OCI-LY1 (cell line): ENCODE measurements around the gene MAP3K7.
A peak's percentile ranks its signal among the peaks of the same experiment; 100 is the strongest.

Experiments
- H2AFZ ChIP-seq: fragments of 200-600 bp; sonication (generic), shearing (Covaris generic); 2 replicates; pipeline ENCODE4 v1.6.0; 2014; ENCODE audit warnings: antibody characterized with exemption, mild to moderate bottlenecking, low read length
- H3F3A ChIP-seq: fragments of 200-600 bp; sonication (generic), shearing (Covaris generic); 2 replicates; pipeline ENCODE4 v1.6.0; 2014; ENCODE audit warnings: mild to moderate bottlenecking, antibody characterized with exemption, low read length, moderate library complexity; ENCODE audit not compliant: insufficient read depth
- H3K27ac ChIP-seq: fragments of 200-600 bp; sonication (generic); 2 replicates; pipeline ENCODE4 v1.5.1; 2014; ENCODE audit warnings: low read length, mixed run types, mild to moderate bottlenecking, low read depth; ENCODE audit not compliant: poor library complexity, severe bottlenecking
- H3K27me3 ChIP-seq: fragments of 200-600 bp; sonication (generic); 2 replicates; pipeline ENCODE4 v1.6.0; 2014; ENCODE audit warnings: antibody characterized with exemption, mild to moderate bottlenecking, low read length, moderate library complexity; ENCODE audit not compliant: insufficient read depth
- H3K36me3 ChIP-seq: fragments of 200-600 bp; sonication (generic); 2 replicates; pipeline ENCODE4 v1.6.1; 2014; ENCODE audit warnings: mild to moderate bottlenecking, antibody characterized with exemption, low read length, moderate library complexity, mixed read lengths; ENCODE audit not compliant: insufficient read depth
- H3K4me1 ChIP-seq: fragments of 200-600 bp; sonication (generic); 2 replicates; pipeline ENCODE4 v1.5.1; 2014; ENCODE audit warnings: mild to moderate bottlenecking, low read length, moderate library complexity; ENCODE audit not compliant: insufficient read depth, severe bottlenecking
- H3K4me2 ChIP-seq: fragments of 200-600 bp; sonication (generic), shearing (Covaris generic); 2 replicates; pipeline ENCODE4 v1.6.1; 2014; ENCODE audit warnings: low read length
- H3K4me3 ChIP-seq: fragments of 200-600 bp; sonication (generic); 2 replicates; pipeline ENCODE4 v1.5.1; 2014; ENCODE audit warnings: low read length, low read depth, mild to moderate bottlenecking, mixed read lengths; ENCODE audit not compliant: poor library complexity, severe bottlenecking
- H3K79me2 ChIP-seq: fragments of 200-600 bp; shearing (Covaris generic); 2 replicates; pipeline ENCODE4 v1.6.1; 2016; ENCODE audit warnings: mixed run types, low read length, mixed read lengths; ENCODE audit not compliant: insufficient read depth
- H3K9ac ChIP-seq: fragments of 200-600 bp; sonication (generic), shearing (Covaris generic); 2 replicates; pipeline ENCODE4 v1.6.1; 2014; ENCODE audit warnings: mild to moderate bottlenecking, low read length, mixed read lengths
- H3K9me2 ChIP-seq: fragments of 200-600 bp; sonication (generic), shearing (Covaris generic); 2 replicates; pipeline ENCODE4 v1.6.1; 2014; ENCODE audit warnings: low read depth, mild to moderate bottlenecking, low read length, mixed read lengths
- H3K9me3 ChIP-seq: fragments of 200-600 bp; shearing (Covaris generic); 2 replicates; pipeline ENCODE4 v1.6.1; 2014; ENCODE audit warnings: low read length, mixed read lengths
- H4K20me1 ChIP-seq: fragments of 200-600 bp; sonication (generic), shearing (Covaris generic); 2 replicates; pipeline ENCODE4 v1.6.0; 2016; ENCODE audit warnings: mild to moderate bottlenecking, low read length; ENCODE audit not compliant: insufficient read depth
- EZH2 ChIP-seq: fragments of 200-600 bp; sonication (generic), shearing (Covaris generic); IDR thresholded peaks from 2 replicates; pipeline ENCODE4 v1.8.0; 2017; ENCODE audit warnings: borderline replicate concordance, mixed run types, mild to moderate bottlenecking, antibody characterized with exemption, low read length, moderate library complexity, mixed read lengths
- TF ChIP-seq, protein P1 (sequence below): fragments of 200-600 bp; sonication (generic), shearing (Covaris generic); IDR thresholded peaks from 2 replicates; pipeline ENCODE4 v1.5.1; 2017; ENCODE audit warnings: mild to moderate bottlenecking, antibody characterized with exemption, low read length, moderate library complexity, mixed read lengths

MAP3K7 gene

DNA sequence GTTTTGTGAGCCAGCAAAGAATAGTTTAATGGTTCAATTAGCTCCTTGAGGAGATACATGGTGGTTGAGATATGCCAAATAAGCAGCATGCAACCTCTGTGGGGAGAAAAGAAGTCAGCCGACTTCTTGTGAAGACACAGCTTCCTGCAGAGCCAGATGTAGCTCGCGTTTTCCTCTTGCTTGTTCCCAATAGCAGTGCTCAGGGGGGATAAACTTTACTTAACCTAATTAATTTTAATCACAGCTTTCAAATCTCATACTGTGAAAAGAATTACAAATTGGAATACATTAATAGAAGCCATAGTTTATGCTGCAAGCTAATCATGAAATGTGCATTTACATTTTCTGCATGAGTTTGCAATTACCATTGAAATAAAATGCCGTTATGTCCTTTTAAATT lies 106.2 kb downstream of the MAP3K7 start:
- H3K4me1 ChIP-seq: peaks cover 36% of the 10 kb centered on the region
- no peak overlapping the region for H3K4me2 ChIP-seq
- no peak overlapping the region for H3K9ac ChIP-seq
- H3K36me3 ChIP-seq: no peaks in the 10 kb centered on the region
- no peak overlapping the region for H3K27ac ChIP-seq
- TF ChIP-seq, protein P1, sequence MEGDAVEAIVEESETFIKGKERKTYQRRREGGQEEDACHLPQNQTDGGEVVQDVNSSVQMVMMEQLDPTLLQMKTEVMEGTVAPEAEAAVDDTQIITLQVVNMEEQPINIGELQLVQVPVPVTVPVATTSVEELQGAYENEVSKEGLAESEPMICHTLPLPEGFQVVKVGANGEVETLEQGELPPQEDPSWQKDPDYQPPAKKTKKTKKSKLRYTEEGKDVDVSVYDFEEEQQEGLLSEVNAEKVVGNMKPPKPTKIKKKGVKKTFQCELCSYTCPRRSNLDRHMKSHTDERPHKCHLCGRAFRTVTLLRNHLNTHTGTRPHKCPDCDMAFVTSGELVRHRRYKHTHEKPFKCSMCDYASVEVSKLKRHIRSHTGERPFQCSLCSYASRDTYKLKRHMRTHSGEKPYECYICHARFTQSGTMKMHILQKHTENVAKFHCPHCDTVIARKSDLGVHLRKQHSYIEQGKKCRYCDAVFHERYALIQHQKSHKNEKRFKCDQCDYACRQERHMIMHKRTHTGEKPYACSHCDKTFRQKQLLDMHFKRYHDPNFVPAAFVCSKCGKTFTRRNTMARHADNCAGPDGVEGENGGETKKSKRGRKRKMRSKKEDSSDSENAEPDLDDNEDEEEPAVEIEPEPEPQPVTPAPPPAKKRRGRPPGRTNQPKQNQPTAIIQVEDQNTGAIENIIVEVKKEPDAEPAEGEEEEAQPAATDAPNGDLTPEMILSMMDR: no peak
- no peak for TF ChIP-seq EZH2
- 0 out of 2 replicates have a peak, but pooled peaks cover 3% of the 10 kb centered on the region for H3K9me3 ChIP-seq
- no peak overlapping the region for H2AFZ ChIP-seq
- no peaks in the 10 kb centered on the region for H3K27me3 ChIP-seq
- no peak overlapping the region for H3K4me3 ChIP-seq
- H3F3A ChIP-seq: no peaks in the 10 kb centered on the region
- H4K20me1 ChIP-seq: no peaks in the 10 kb centered on the region
- no peaks in the 10 kb centered on the region for H3K9me2 ChIP-seq
- H3K79me2 ChIP-seq: no peaks in the 10 kb centered on the region

DNA sequence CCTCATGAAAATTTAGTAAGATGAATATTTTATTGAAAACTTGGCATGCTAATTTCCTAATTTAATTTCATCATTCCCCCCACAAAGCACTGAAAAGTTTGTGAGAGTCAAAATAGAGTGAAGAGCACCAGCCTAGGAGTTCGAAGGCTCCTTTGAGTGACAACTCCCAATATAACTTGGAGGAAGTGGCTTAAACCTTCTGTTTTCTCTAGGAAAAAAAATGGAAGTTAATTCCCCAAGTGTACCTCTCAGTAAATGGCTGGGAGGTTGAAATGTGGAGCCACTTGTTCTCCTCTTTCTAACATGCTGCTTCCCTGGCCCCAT lies 107.3 kb downstream of the MAP3K7 start:
- Histone ChIP-seq H3K4me2 (no peak overlapping the region), H3K36me3 (no peaks in the 10 kb centered on the region), H4K20me1 (no peaks in the 10 kb centered on the region), H3K27ac (no peak overlapping the region), H2AFZ (no peak overlapping the region), H3F3A (no peaks in the 10 kb centered on the region), H3K27me3 (no peaks in the 10 kb centered on the region), H3K9me2 (no peaks in the 10 kb centered on the region), H3K4me3 (no peak overlapping the region), H3K9ac (no peak overlapping the region), H3K4me1 (peaks cover 48% of the 10 kb centered on the region), H3K9me3 (0 out of 2 replicates have a peak, but pooled peaks cover 3% of the 10 kb centered on the region), H3K79me2 (no peaks in the 10 kb centered on the region)
- no peak for TF ChIP-seq EZH2
- TF ChIP-seq, protein P1: no peak

DNA sequence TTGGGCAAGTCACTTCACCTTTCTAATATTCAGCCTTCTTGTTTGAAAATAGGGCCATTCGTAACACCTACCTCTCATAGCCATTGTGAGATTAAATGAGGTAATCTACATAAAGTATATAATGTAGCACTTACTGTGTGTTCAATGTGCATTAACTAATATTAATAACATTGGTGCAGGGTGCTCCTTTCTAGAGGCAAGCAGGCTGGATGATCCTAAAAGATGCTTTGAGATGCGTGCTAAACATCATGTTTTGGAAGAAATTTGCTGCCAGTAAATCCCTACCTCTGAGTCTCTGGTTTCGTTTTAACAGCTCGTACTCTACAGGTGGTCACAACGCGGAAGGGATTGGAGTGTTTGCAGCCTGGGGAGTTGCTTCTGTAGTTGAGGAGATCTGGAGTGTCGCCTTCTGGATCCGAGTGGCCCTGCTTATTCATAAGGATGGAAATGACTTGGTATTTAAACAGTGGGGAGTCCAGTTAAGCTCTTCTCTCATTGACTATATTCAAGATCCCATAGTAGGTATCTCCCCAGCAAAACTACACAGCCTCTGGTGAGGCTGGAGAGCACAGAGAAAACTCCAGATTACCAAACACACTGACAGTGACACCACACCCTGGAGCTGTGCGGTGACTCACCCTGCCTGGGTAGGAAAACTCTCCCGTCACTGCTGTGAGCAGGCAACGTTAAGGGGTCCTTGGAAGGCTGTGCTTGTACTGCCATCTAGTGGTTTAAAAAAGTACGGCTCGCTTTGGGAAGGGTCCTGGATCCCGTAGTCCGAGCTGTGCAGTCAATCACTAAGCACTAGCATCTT lies 107.9 kb downstream of the MAP3K7 start:
- peak overlapping the region; percentile 93 for H3K27ac ChIP-seq
- H4K20me1 ChIP-seq: no peaks in the 10 kb centered on the region
- H3K79me2 ChIP-seq: no peaks in the 10 kb centered on the region
- TF ChIP-seq EZH2: no peak
- TF ChIP-seq, protein P1: peak; percentile 90
- H3K36me3 ChIP-seq: no peaks in the 10 kb centered on the region
- H3K4me1 ChIP-seq: peaks cover 53% of the 10 kb centered on the region
- H2AFZ ChIP-seq: no peak overlapping the region
- H3K9ac ChIP-seq: peak overlapping the region; percentile 19; the same call in 1 of the 2 replicates
- H3K4me2 ChIP-seq: peak overlapping the region; percentile 61
- H3K27me3 ChIP-seq: no peaks in the 10 kb centered on the region
- no peaks in the 10 kb centered on the region for H3F3A ChIP-seq
- 0 out of 2 replicates have a peak, but pooled peaks cover 3% of the 10 kb centered on the region for H3K9me3 ChIP-seq
- no peaks in the 10 kb centered on the region for H3K9me2 ChIP-seq
- peak overlapping the region; percentile 26 for H3K4me3 ChIP-seq
